Loucy (cell line): ENCODE results near the gene FGD3.

ENCODE experiments used
- H2AFZ ChIP-seq: fragments of 200-600 bp; sonication (generic); 2 replicates; pipeline ENCODE4 v1.6.0; 2016; ENCODE audit warnings: antibody characterized with exemption, mild to moderate bottlenecking, low read length, moderate library complexity
- H3F3A ChIP-seq: fragments of 200-600 bp; 2 replicates; pipeline ENCODE4 v1.6.0; 2016; ENCODE audit warnings: antibody characterized with exemption, low read depth, mild to moderate bottlenecking
- H3K27me3 ChIP-seq: fragments of 200-600 bp; sonication (generic); 2 replicates; pipeline ENCODE4 v1.6.1; 2014; ENCODE audit warnings: low read length, mild to moderate bottlenecking; ENCODE audit not compliant: insufficient read depth, poor library complexity, severe bottlenecking
- H3K36me3 ChIP-seq: fragments of 200-600 bp; sonication (generic); 2 replicates; pipeline ENCODE4 v1.6.1; 2016; ENCODE audit warnings: low read length; ENCODE audit not compliant: insufficient read depth
- H3K4me1 ChIP-seq: fragments of 200-600 bp; sonication (generic); 2 replicates; pipeline ENCODE4 v1.5.1; 2014; ENCODE audit warnings: low read length, mild to moderate bottlenecking; ENCODE audit not compliant: insufficient read depth, poor library complexity, severe bottlenecking
- H3K4me2 ChIP-seq: fragments of 200-600 bp; sonication (generic); 2 replicates; pipeline ENCODE4 v1.6.0; 2014; ENCODE audit warnings: antibody characterized with exemption, low read length, low read depth, mild to moderate bottlenecking; ENCODE audit not compliant: poor library complexity, severe bottlenecking
- H3K4me3 ChIP-seq: fragments of 200-600 bp; sonication (generic); 2 replicates; pipeline ENCODE4 v1.5.1; 2014; ENCODE audit warnings: low read length, mild to moderate bottlenecking, mixed read lengths; ENCODE audit not compliant: poor library complexity, severe bottlenecking
- H3K79me2 ChIP-seq: fragments of 200-600 bp; sonication (generic); 2 replicates; pipeline ENCODE4 v1.6.1; 2014; ENCODE audit warnings: low read length; ENCODE audit not compliant: insufficient read depth
- H3K9ac ChIP-seq: fragments of 200-600 bp; sonication (generic); 2 replicates; pipeline ENCODE4 v1.6.0; 2014; ENCODE audit warnings: mild to moderate bottlenecking, low read depth, low read length, moderate library complexity; ENCODE audit not compliant: poor library complexity, severe bottlenecking
- H3K9me2 ChIP-seq: fragments of 200-600 bp; sonication (generic); replicated peaks from 2 replicates; pipeline ENCODE4 v1.6.1; 2016; ENCODE audit warnings: low read depth, low read length, mixed read lengths
- H3K9me3 ChIP-seq: fragments of 200-600 bp; sonication (generic); 2 replicates; pipeline ENCODE4 v1.6.1; 2014; ENCODE audit warnings: mild to moderate bottlenecking, antibody characterized with exemption, low read length, low read depth; ENCODE audit not compliant: insufficient read depth
- H4K20me1 ChIP-seq: fragments of 200-600 bp; sonication (generic); 2 replicates; pipeline ENCODE4 v1.6.0; 2014; ENCODE audit warnings: antibody characterized with exemption, low read length, mild to moderate bottlenecking; ENCODE audit not compliant: insufficient read depth, poor library complexity, severe bottlenecking
- CTCF ChIP-seq: fragments of 200-600 bp; sonication (generic); conservative IDR thresholded peaks from 2 replicates; pipeline ENCODE4 v1.5.1; 2014; ENCODE audit warnings: mild to moderate bottlenecking, antibody characterized with exemption, low read length
- EZH2phosphoT487 ChIP-seq: fragments of 200-600 bp; IDR thresholded peaks from 2 replicates; pipeline ENCODE4 v1.6.1; 2018; ENCODE audit warnings: antibody characterized with exemption, mild to moderate bottlenecking, moderate library complexity, borderline replicate concordance

FGD3 gene

GRCh38 chr9:93061260-93061751, 114.0 kb downstream of the FGD3 start:
- TF ChIP-seq EZH2phosphoT487 (no peak), CTCF (no peak)
- Histone ChIP-seq H2AFZ (no peak overlapping the region), H3K79me2 (no peaks in the 10 kb centered on the region), H3K9me3 (no peaks in the 10 kb centered on the region), H4K20me1 (no peaks in the 10 kb centered on the region), H3K27me3 (no peaks in the 10 kb centered on the region), H3K4me3 (no peak overlapping the region), H3K9me2 (no peaks in the 10 kb centered on the region), H3F3A (peaks cover 8% of the 10 kb centered on the region; the same call in 1 of the 2 replicates), H3K36me3 (no peaks in the 10 kb centered on the region), H3K4me1 (peaks cover 57% of the 10 kb centered on the region), H3K9ac (peak overlapping the region; percentile 8), H3K4me2 (no peak overlapping the region)

- Histone ChIP-seq H3K9me2 (no peaks in the 10 kb centered on the region), H4K20me1 (no peaks in the 10 kb centered on the region), H3K9ac (peak overlapping the region; percentile 72), H3K9me3 (no peaks in the 10 kb centered on the region), H3K4me1 (peaks cover 57% of the 10 kb centered on the region), H3K79me2 (no peaks in the 10 kb centered on the region), H3K36me3 (no peaks in the 10 kb centered on the region), H2AFZ (no peak overlapping the region), H3K4me3 (no peak overlapping the region), H3F3A (peaks cover 8% of the 10 kb centered on the region; the same call in 1 of the 2 replicates), H3K4me2 (peak overlapping the region; percentile 0), H3K27me3 (no peaks in the 10 kb centered on the region)
- peak; percentile 33 for TF ChIP-seq CTCF
- TF ChIP-seq EZH2phosphoT487: no peak
These were observed 114.8 kb downstream of the FGD3 start for GRCh38 chr9:93061791-93062763.

- Histone ChIP-seq H3K36me3 (no peaks in the 10 kb centered on the region), H3K4me1 (peaks cover 66% of the 10 kb centered on the region), H3F3A (peaks cover 8% of the 10 kb centered on the region; the same call in 1 of the 2 replicates), H3K9me2 (no peaks in the 10 kb centered on the region), H3K9ac (peak overlapping the region; percentile 72), H3K79me2 (no peaks in the 10 kb centered on the region), H3K9me3 (no peaks in the 10 kb centered on the region), H3K4me2 (peak overlapping the region; percentile 69), H3K27me3 (no peaks in the 10 kb centered on the region), H3K4me3 (peak overlapping the region; percentile 57), H2AFZ (no peak overlapping the region; the same call in 1 of the 2 replicates), H4K20me1 (no peaks in the 10 kb centered on the region)
- TF ChIP-seq CTCF: no peak
- TF ChIP-seq EZH2phosphoT487: no peak
These were observed 117.2 kb downstream of the FGD3 start for GRCh38 chr9:93064392-93065134.
